Lower lobe of right lung (tissue), 2 donors: Measurements from ENCODE around the gene MAGED4B. TPM values are rescaled to one million over a fixed set of nuclear protein-coding genes. Genes with fewer than 3 reads are reported as not detected.
"Not testable (repeated sequence)": the region's sequence is repeated elsewhere in the genome, so short reads cannot be mapped to it uniquely, and the experiment has no call there.

Source experiments
- ATAC-seq, 2 donors: fragments of 200-7000 bp; cut with Tn5 transposase; one replicate each; pipeline ENCODE4 v1.9.1; 2020 to 2022; ENCODE audit warnings: mild to moderate bottlenecking in 2 of 2, moderate library complexity in 2 of 2
- DNase-seq: peaks from one replicate; pipeline ENCODE4 v3.0.0-alpha.2; 2020
- H3K27ac ChIP-seq: fragments of 200-600 bp; one replicate; pipeline ENCODE4 v1.8.0; 2022
- H3K27me3 ChIP-seq: fragments of 200-600 bp; one replicate; pipeline ENCODE4 v1.8.0; 2022; ENCODE audit warnings: low read depth
- H3K36me3 ChIP-seq: fragments of 200-600 bp; one replicate; pipeline ENCODE4 v1.8.0; 2022; ENCODE audit warnings: mild to moderate bottlenecking
- H3K4me1 ChIP-seq: fragments of 200-600 bp; one replicate; pipeline ENCODE4 v1.8.0; 2022
- H3K4me3 ChIP-seq: fragments of 200-600 bp; one replicate; pipeline ENCODE4 v1.8.0; 2022; ENCODE audit warnings: mild to moderate bottlenecking
- H3K9me3 ChIP-seq: fragments of 200-600 bp; one replicate; pipeline ENCODE4 v1.8.0; 2022
- CTCF ChIP-seq: fragments of 200-600 bp; IDR thresholded peaks from one replicate; pipeline ENCODE4 v1.8.0; 2022; ENCODE audit warnings: antibody characterized with exemption, mild to moderate bottlenecking
- intact Hi-C: fragments of 100-400 bp; cut with DNase I; formaldehyde crosslinking; loops from one replicate; pipeline ENCODE4 v1.11.0; 2022
- long read RNA-seq: library from polyadenylated mRNA; unstranded; transcript quantifications from one replicate; pipeline ENCODE4 v2.0.0, GENCODE V29; 2021
- total RNA-seq: library from RNA; stranded (reverse); fragmentation: NEBNext Ultra II Directional; extraction: Animal tissue kit (Norgen Biotek cat#: 25700); gene quantifications from one replicate; pipeline ENCODE4 v1.2.1, GENCODE V29; 2021
- donor health status: DM: no; HTN: yes; CAD: no; lungs with severe emphysema.

MAGED4B gene
- 6.4 TPM for total RNA-seq
- long read RNA-seq, transcript MAGED4B-201 (13 exons, 2,578 nt): major isoform, 5 of 8 reads
- long read RNA-seq, partial matches to known transcripts: 0 of 8 reads
- long read RNA-seq, other reads (novel, unspliced or antisense): 1 of 8 reads

- H3K27me3 ChIP-seq, H3K4me3 ChIP-seq, H3K27ac ChIP-seq, H3K9me3 ChIP-seq, DNase-seq, intact Hi-C loops, H3K36me3 ChIP-seq, H3K4me1 ChIP-seq: not testable (repeated sequence)
- peak; percentile 49 to 68 for ATAC-seq
Observed at GRCh38 chrX:52068666-52069640, at the start of gene MAGED4B. Gene MAGED4B, minus strand, starts transcription at chrX:52069183. Its CDS starts 1,011 bp downstream, at chrX:52068172.

GRCh38 chrX:52118262-52118661 is 49.3 kb upstream of the MAGED4B start:
- intact Hi-C loops: no loop called here
- DNase-seq (no peak), ATAC-seq (no peak)

GRCh38 chrX:52082578-52082977 is 13.6 kb upstream of the MAGED4B start:
- intact Hi-C loops: no loop called here
- H3K4me3 ChIP-seq: no peak overlapping the region
- ATAC-seq: no peak
- H3K36me3 ChIP-seq: no peaks in the 10 kb centered on the region
- no peaks in the 10 kb centered on the region for H3K4me1 ChIP-seq
- H3K27ac ChIP-seq: no peak overlapping the region
- no peak for DNase-seq
- no peak for TF ChIP-seq CTCF
- H3K9me3 ChIP-seq: no peaks in the 10 kb centered on the region
- H3K27me3 ChIP-seq: no peaks in the 10 kb centered on the region

More at GRCh38 chrX:52118262-52118661, 49.3 kb upstream of the MAGED4B start:
- H3K4me3 ChIP-seq: no peak overlapping the region
- no peaks in the 10 kb centered on the region for H3K4me1 ChIP-seq
- no peak for TF ChIP-seq CTCF
- no peaks in the 10 kb centered on the region for H3K27me3 ChIP-seq
- no peaks in the 10 kb centered on the region for H3K36me3 ChIP-seq
- no peaks in the 10 kb centered on the region for H3K9me3 ChIP-seq
- no peak overlapping the region for H3K27ac ChIP-seq

GRCh38 chrX:52078131-52078530 is 9.1 kb upstream of the MAGED4B start:
- no peak for TF ChIP-seq CTCF
- H3K27ac ChIP-seq: no peak overlapping the region
- ATAC-seq (no peak), DNase-seq (no peak)
- no peak overlapping the region for H3K4me3 ChIP-seq
- no peaks in the 10 kb centered on the region for H3K4me1 ChIP-seq
- intact Hi-C loops: no loop called here
- no peaks in the 10 kb centered on the region for H3K9me3 ChIP-seq
- H3K27me3 ChIP-seq: no peaks in the 10 kb centered on the region
- H3K36me3 ChIP-seq: no peaks in the 10 kb centered on the region

GRCh38 chrX:52042288-52042687 is 26.7 kb downstream of the MAGED4B start:
- H3K36me3 ChIP-seq, H3K9me3 ChIP-seq, ATAC-seq, H3K4me1 ChIP-seq, intact Hi-C loops, H3K4me3 ChIP-seq, H3K27ac ChIP-seq, H3K27me3 ChIP-seq, DNase-seq: not testable (repeated sequence)

- no peak for TF ChIP-seq CTCF
- Histone ChIP-seq H3K4me1 (no peaks in the 10 kb centered on the region), H3K36me3 (no peaks in the 10 kb centered on the region), H3K4me3 (no peak overlapping the region), H3K27ac (no peak overlapping the region), H3K9me3 (no peaks in the 10 kb centered on the region), H3K27me3 (no peaks in the 10 kb centered on the region)
- DNase-seq: no peak
- no peak for ATAC-seq
- intact Hi-C loops: no loop called here
Observed at GRCh38 chrX:52034211-52034610, 34.8 kb downstream of the MAGED4B start.
